Ovary (tissue), 9 donors: ENCODE results near the gene TNFAIP8L1. TPM values are rescaled to one million over a fixed set of nuclear protein-coding genes. Genes with fewer than 3 reads are reported as not detected.

Source experiments
- DNase-seq, 5 donors: peaks; one replicate each; pipeline ENCODE4 v3.0.0-alpha.2; 2019 to 2020
- H3K27ac ChIP-seq, 2 donors: fragments of 200-600 bp; one replicate each; pipeline versions ENCODE4 v1.5.1 to v1.8.0; 2019 to 2022
- H3K27me3 ChIP-seq: fragments of 200-600 bp; one replicate; pipeline ENCODE4 v1.8.0; 2022
- H3K36me3 ChIP-seq: fragments of 200-600 bp; sonication (generic); one replicate; pipeline ENCODE4 v1.5.1; 2019
- H3K4me1 ChIP-seq: one replicate; pipeline ENCODE4 v1.8.1; 2013; ENCODE audit warnings: mild to moderate bottlenecking, moderate library complexity; ENCODE audit not compliant: insufficient read depth
- H3K4me3 ChIP-seq: fragments of 200-600 bp; sonication (generic); one replicate; pipeline ENCODE4 v1.5.1; 2017
- H3K9me3 ChIP-seq, 2 donors: fragments of 200-600 bp in 1 of 2; sonication (generic) in 1 of 2; one replicate each; pipeline versions ENCODE4 v1.5.1 to v1.8.1; 2013 to 2019; ENCODE audit warnings: mild to moderate bottlenecking in 1 of 2, moderate library complexity in 1 of 2
- EP300 ChIP-seq: sonication (generic); formaldehyde crosslinking; IDR thresholded peaks from one replicate; pipeline ENCODE4 v1.6.1; 2017; ENCODE audit warnings: antibody characterized with exemption
- POLR2A ChIP-seq: fragments of 450-650 bp; IDR thresholded peaks from one replicate; pipeline ENCODE4 v1.6.1; 2017; ENCODE audit warnings: antibody characterized with exemption, mild to moderate bottlenecking, moderate library complexity
- WGBS, 3 donors: extraction: QIAGEN DNeasy Blood & Tissue Kit in 1 of 3; methylation state at CpG; one replicate each; pipeline versions ENCODE4 v1.1.5 to v1.1.7; 2013 to 2017; 5-methylcytosine and 5-hydroxymethylcytosine counted together
- intact Hi-C, 4 donors: fragments of 100-400 bp; cut with DNase I; formaldehyde crosslinking; loops; one replicate each; pipeline versions ENCODE4 v1.11.0 to v1.15.1; 2022 to 2023
- polyA plus RNA-seq, 2 donors: library from polyadenylated mRNA; stranded (reverse); fragments of 200-250 nt in 1 of 2; fragments of 350-450 nt in 1 of 2; fragmentation: Illumina TruSeq in 1 of 2; extraction: RNeasy Lipid Tissue Mini Kit (QIAGEN cat#74804) in 1 of 2; gene quantifications; one replicate each; pipeline ENCODE4 v1.2.3, GENCODE V29; 2013 to 2014
- total RNA-seq, 7 donors: library from RNA; depleted of rRNA in 2 of 7; stranded (reverse); fragments of >200 nt in 2 of 7; fragmentation: NEBNext Ultra II Directional in 3 of 7; extraction: Animal tissue kit (Norgen Biotek cat#: 25700) in 3 of 7; gene quantifications; one replicate each; pipeline versions ENCODE4 v1.1.0 to v1.2.4, GENCODE V29; 2016 to 2023
- TF ChIP-seq, protein P1 (sequence below), 3 donors: fragments of 450-650 bp in 2 of 3; fragments of 200-600 bp in 1 of 3; IDR thresholded peaks; one replicate each; pipeline versions ENCODE4 v1.5.1 to v1.8.0; 2016 to 2022; ENCODE audit warnings: antibody characterized with exemption in 3 of 3, mild to moderate bottlenecking in 1 of 3
- donor health status: DM: no; HTN: no; CAD: no; lungs with moderate emphysema.
- donor health status: DM: no; HTN: no; CAD: no.
- donor health status: Bipolar disorder and iron deficiency.
- donor health status: DM: yes; HTN: yes; CAD: no.
- donor health status: DM: no; HTN: no; CAD: no.
- donor health status: DM: yes; HTN: yes; CAD: no.

Gene TNFAIP8L1
- total and polyA plus RNA-seq, 9 donors: 4.3 to 14.0 (median 8.1) TPM

- no peaks in the 10 kb centered on the region for H3K4me1 ChIP-seq
- no peaks in the 10 kb centered on the region for H3K9me3 ChIP-seq
- no peaks in the 10 kb centered on the region for H3K36me3 ChIP-seq
- H3K27ac ChIP-seq: no peak overlapping the region
- WGBS, 3 donors: 92 to 95% (median 95%) methylated on average over 33 to 45 of the region's 45 CpGs
- no peak overlapping the region for H3K4me3 ChIP-seq
- intact Hi-C loops: no loop called here
- no peak for DNase-seq
- H3K27me3 ChIP-seq: no peaks in the 10 kb centered on the region
- no peak for TF ChIP-seq POLR2A
- no peak for TF ChIP-seq EP300
- TF ChIP-seq, protein P1, sequence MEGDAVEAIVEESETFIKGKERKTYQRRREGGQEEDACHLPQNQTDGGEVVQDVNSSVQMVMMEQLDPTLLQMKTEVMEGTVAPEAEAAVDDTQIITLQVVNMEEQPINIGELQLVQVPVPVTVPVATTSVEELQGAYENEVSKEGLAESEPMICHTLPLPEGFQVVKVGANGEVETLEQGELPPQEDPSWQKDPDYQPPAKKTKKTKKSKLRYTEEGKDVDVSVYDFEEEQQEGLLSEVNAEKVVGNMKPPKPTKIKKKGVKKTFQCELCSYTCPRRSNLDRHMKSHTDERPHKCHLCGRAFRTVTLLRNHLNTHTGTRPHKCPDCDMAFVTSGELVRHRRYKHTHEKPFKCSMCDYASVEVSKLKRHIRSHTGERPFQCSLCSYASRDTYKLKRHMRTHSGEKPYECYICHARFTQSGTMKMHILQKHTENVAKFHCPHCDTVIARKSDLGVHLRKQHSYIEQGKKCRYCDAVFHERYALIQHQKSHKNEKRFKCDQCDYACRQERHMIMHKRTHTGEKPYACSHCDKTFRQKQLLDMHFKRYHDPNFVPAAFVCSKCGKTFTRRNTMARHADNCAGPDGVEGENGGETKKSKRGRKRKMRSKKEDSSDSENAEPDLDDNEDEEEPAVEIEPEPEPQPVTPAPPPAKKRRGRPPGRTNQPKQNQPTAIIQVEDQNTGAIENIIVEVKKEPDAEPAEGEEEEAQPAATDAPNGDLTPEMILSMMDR (IDR thresholded peaks at IDR 0.05): no peak
These were observed 43.3 kb downstream of the TNFAIP8L1 start for GRCh38 chr19:4682417-4683200.

DNA sequence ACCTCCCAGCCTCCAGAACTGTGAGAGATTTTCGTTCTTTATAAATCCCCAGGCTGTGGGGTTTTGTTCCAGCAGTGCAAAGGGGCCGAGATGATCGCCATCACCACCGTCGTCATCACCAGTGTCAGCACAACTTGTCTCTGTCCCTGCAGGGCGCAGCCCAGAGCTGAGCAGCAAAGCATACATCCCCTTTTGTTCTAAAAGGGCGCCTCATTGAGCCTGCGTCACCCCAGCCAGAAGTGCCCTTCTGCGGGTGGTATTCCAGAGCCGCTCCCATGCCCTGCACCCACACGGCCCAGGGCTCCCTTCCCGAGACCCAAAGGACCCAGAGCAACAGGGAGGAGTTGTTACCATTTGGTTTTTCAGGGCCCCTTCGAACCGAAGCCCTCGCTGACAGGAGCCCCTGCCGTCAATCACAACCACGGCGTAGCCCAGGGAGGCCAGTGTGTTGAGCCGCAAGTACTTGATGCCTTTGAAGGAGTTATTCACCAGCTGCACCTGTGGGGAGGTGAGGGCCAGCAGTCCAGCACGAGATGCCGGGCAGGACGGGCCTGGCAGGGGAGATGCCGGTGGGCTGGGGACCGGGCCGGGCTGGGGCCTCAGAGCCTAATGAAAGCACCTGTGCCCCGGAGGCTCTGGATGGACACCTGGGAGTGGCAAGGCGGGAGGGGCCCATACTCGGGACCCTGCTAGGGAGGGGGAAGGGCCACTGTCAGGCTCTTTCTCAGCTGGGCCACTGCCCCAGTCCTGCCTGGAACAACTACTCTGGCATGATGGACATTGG is 45.2 kb downstream of the TNFAIP8L1 start:
- no peak for TF ChIP-seq POLR2A
- TF ChIP-seq, protein P1 (IDR thresholded peaks at IDR 0.05): no peak
- TF ChIP-seq EP300: no peak
- Histone ChIP-seq H3K27me3 (no peaks in the 10 kb centered on the region), H3K9me3 (no peaks in the 10 kb centered on the region), H3K4me1 (no peaks in the 10 kb centered on the region), H3K36me3 (no peaks in the 10 kb centered on the region), H3K4me3 (no peak overlapping the region), H3K27ac (no peak overlapping the region)
- intact Hi-C loops: no loop called here
- no peak for DNase-seq
- 88 to 92% (median 90%) methylated on average over 28 of the region's 28 CpGs for WGBS, 3 donors

DNA sequence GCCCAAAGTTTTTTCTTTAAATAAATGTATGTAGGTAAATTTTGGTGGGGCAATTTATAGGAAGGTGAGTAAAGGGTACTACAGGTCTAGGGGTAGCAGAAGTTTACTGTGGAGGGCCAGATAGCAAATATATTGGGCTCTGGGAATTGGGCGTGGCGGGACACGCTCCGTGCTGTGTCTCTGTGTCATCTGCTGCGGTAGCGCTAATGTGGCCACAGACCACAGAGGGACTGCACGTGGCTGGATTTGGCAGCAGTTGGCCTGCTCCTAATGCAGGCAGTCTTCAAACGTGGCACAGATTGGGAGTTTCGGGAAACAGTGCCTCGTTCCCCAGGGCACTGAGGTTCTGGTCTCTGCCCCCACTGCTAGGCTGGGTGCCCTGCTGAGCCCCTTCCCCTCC is 47.4 kb downstream of the TNFAIP8L1 start:
- TF ChIP-seq POLR2A (no peak), EP300 (no peak)
- TF ChIP-seq, protein P1 (IDR thresholded peaks at IDR 0.05): no peak

GRCh38 chr19:4687396-4687795 is 48.1 kb downstream of the TNFAIP8L1 start:
- H3K27me3 ChIP-seq: no peaks in the 10 kb centered on the region
- TF ChIP-seq POLR2A (no peak), EP300 (no peak)
- TF ChIP-seq, protein P1 (IDR thresholded peaks at IDR 0.05): no peak
- no peaks in the 10 kb centered on the region for H3K36me3 ChIP-seq
- no peak overlapping the region for H3K27ac ChIP-seq
- 77 to 84% (median 77%) methylated on average over 11 of the region's 11 CpGs for WGBS, 3 donors
- H3K9me3 ChIP-seq: no peaks in the 10 kb centered on the region
- H3K4me3 ChIP-seq: no peak overlapping the region
- DNase-seq: no peak
- intact Hi-C loops: no loop called here
- no peaks in the 10 kb centered on the region for H3K4me1 ChIP-seq

More for the DNA sequence above, 47.4 kb downstream of the TNFAIP8L1 start:
- intact Hi-C loops: no loop called here
- no peaks in the 10 kb centered on the region for H3K9me3 ChIP-seq
- no peaks in the 10 kb centered on the region for H3K27me3 ChIP-seq
- no peaks in the 10 kb centered on the region for H3K4me1 ChIP-seq
- H3K36me3 ChIP-seq: no peaks in the 10 kb centered on the region
- no peak overlapping the region for H3K27ac ChIP-seq
- 95 to 96% (median 95%) methylated on average over 10 of the region's 10 CpGs for WGBS, 3 donors
- H3K4me3 ChIP-seq: no peak overlapping the region
- DNase-seq: no peak
